NCI-H2196 (cell line): Measurements from ENCODE around the gene KLC1.

Experiments used
- DNase-seq: peaks from one replicate; lab custom pipeline; 2025; ENCODE audit not compliant: unreplicated experiment; lab: John Stamatoyannopoulos, UW

Gene KLC1

GRCh38 chr14:103732868-103733620, 104.0 kb downstream of the KLC1 start:
- DNase-seq, result no peak

GRCh38 chr14:103733651-103734050, 104.6 kb downstream of the KLC1 start:
- no peak for DNase-seq

- DNase-seq, result no peak
Measured at GRCh38 chr14:103734081-103734888, 105.3 kb downstream of the KLC1 start.

- DNase-seq, result no peak
Measured at GRCh38 chr14:103735022-103735421, 106.0 kb downstream of the KLC1 start.

- DNase-seq, result no peak
Measured at GRCh38 chr14:103735439-103735814, 106.4 kb downstream of the KLC1 start.

GRCh38 chr14:103735815-103736545, 107.0 kb downstream of the KLC1 start:
- DNase-seq, result no peak

GRCh38 chr14:103736546-103737431, 107.8 kb downstream of the KLC1 start:
- DNase-seq, result no peak

- DNase-seq, result no peak
Measured at GRCh38 chr14:103737432-103738045, 108.5 kb downstream of the KLC1 start.

GRCh38 chr14:103738166-103738565, 109.2 kb downstream of the KLC1 start:
- DNase-seq, result no peak

GRCh38 chr14:103738701-103739451, 109.9 kb downstream of the KLC1 start:
- no peak for DNase-seq

- DNase-seq, result no peak
Measured at GRCh38 chr14:103739466-103739792, 110.4 kb downstream of the KLC1 start.

GRCh38 chr14:103739793-103740501, 110.9 kb downstream of the KLC1 start:
- no peak for DNase-seq

- DNase-seq, result no peak
Measured at GRCh38 chr14:103740991-103741689, 112.1 kb downstream of the KLC1 start.

- DNase-seq, result no peak
Measured at GRCh38 chr14:103741876-103742275, 112.9 kb downstream of the KLC1 start.

GRCh38 chr14:103742499-103743255, 113.7 kb downstream of the KLC1 start:
- DNase-seq, result no peak

- no peak for DNase-seq
Measured at GRCh38 chr14:103743691-103744090, 114.7 kb downstream of the KLC1 start.

GRCh38 chr14:103744621-103745395, 115.8 kb downstream of the KLC1 start:
- DNase-seq, result no peak
